GM12891 (cell line): ENCODE measurements around the gene BCR.

ENCODE experiments used
- POLR2A ChIP-seq: IDR thresholded peaks from 2 replicates; pipeline ENCODE4 v1.6.1; 2011; ENCODE audit warnings: low read depth, low read length, control low read depth
- POLR2AphosphoS5 ChIP-seq: IDR thresholded peaks from 2 replicates; pipeline ENCODE4 v1.6.1; 2011; ENCODE audit warnings: low read depth, low read length, control low read depth
- TAF1 ChIP-seq: IDR thresholded peaks from 2 replicates; pipeline ENCODE4 v1.6.1; 2011; ENCODE audit warnings: low read depth, low read length, control low read depth

- TF ChIP-seq POLR2A = no peak
- TF ChIP-seq TAF1 = no peak
- no peak for TF ChIP-seq POLR2AphosphoS5
These were observed 39.9 kb upstream of the BCR start for GRCh38 chr22:23140385-23140784.
